Spleen (tissue), 3 donors: Measurements from ENCODE around the gene GMEB2.

Experiments used
- POLR2A ChIP-seq, 3 donors: fragments of 450-650 bp; IDR thresholded peaks; one replicate each; pipeline ENCODE4 v1.5.1; 2017; ENCODE audit warnings: antibody characterized with exemption in 3 of 3, mild to moderate bottlenecking in 1 of 3
- POLR2AphosphoS5 ChIP-seq, 3 donors: sonication (generic); formaldehyde crosslinking; IDR thresholded peaks; one replicate each; pipeline ENCODE4 v1.5.1; 2017; ENCODE audit warnings: antibody characterized with exemption in 3 of 3

GRCh38 chr20:63612276-63612931 lies 14.5 kb downstream of the GMEB2 start:
- TF ChIP-seq POLR2AphosphoS5 (IDR thresholded peaks at IDR 0.05) (peak in 1 of 3 donors; percentile 49), POLR2A (IDR thresholded peaks at IDR 0.05) (no peak)
